ENCODE results near the gene MAP2K6.

Gene MAP2K6

DNA sequence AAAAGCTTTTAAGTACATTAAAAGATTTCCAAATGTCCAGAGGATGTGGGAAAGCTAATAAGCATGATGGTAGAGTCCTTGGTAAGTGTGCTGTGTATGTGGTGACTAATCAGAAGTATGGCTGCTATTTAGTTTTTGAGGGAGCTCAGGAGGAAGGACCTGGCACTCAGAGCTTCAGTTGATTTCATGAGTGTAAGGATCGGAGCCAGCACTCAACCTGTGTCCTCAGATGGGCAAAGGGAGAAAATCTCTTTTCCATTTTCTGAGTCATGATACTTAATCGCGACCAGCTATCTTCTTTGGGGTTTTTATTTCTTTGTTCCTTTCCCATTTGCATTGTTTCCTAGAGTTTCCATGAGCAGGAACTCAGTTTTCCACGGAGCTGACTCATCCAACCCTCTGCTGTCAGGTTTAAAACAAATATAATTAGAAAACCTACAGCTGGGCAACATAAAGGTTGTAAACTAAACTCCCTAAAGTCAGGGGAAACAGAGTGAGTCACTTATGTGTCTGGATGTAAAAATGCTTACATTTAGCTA lies 125.4 kb downstream of the MAP2K6 start:
- DNase-seq, result no peak

DNA sequence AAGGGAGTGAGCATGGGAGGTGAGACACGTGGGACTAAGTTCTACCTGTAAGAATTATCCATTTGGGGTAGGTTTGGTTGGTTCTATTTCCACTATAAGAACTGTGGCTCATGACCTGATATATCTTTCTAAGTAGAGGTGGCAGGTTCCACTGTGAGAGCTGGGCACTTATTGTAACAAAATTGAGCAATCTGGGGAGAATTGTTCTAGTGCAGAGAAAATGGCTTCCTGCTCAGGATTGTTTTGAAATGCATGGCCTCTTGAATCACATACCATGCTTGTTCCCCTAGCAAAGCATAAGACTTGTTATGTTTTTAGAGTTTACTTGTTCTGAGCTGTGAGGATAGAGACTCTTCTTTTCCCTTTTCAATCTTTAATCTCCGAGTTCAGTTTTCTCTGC lies 125.9 kb downstream of the MAP2K6 start:
- DNase-seq, result no peak

GRCh38 chr17:69547230-69547629 lies 132.7 kb downstream of the MAP2K6 start:
- DNase-seq, result no peak

- DNase-seq, result no peak
These were observed 133.4 kb downstream of the MAP2K6 start for GRCh38 chr17:69547947-69548346.

GRCh38 chr17:69551212-69552010 lies 136.9 kb downstream of the MAP2K6 start:
- DNase-seq, result no peak

GRCh38 chr17:69552986-69553667 lies 138.6 kb downstream of the MAP2K6 start:
- no peak for DNase-seq

DNA sequence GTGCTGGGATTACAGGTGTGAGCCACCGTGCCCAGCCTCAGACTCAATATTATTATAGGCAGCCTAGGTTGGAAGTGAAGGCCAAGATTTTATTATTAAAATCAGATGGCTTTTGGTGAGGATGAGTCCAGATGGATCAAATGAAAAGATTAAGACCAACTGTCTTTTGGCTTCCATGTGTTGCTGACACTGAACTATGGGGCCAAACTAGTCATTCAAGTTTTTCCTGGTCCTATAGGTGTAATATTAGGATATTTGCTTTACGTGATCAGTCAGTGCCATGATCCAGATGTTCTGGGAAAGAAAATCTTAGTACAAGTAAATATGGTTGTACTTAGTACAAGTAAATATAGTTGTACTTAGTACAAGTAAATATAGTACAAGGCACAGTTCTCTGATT lies 140.6 kb downstream of the MAP2K6 start:
- DNase-seq, result no peak

DNA sequence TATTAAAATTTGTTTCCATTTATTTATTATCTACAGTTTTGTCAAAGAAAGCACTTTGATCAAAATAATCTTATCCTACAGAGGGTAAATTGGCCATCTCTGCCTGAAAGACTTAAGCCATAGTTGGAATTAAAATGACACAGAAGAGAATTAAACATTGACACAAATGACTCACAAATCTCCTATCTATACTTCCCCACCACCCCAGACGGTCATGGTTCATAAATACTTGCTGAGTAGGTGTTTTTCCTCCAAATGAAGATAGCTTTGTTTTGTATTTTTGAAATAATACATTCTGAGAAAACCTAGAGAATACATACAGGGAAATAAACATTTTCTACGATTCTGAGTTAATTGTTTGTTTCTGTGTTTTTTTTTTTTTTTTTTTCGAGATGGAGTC lies 142.8 kb downstream of the MAP2K6 start:
- no peak for DNase-seq

DNA sequence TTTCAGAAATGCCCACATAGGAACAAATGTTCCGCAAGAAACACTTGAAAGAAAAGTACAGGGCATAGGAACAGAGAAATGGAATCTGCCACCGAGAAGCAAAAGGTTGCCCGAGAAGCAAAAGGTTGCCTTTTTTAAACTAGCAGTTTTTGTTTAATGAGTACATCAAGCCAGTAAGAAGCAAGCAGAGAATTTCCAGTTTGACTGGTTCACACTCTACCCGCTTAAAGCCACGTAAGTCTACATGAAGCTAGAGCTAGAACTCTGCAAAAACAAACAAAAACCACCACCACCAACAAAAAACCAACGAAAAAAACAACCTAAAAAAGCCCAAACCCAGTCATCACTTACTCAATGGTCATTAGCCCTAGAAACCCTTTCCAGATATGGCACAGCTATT lies 144.3 kb downstream of the MAP2K6 start:
- no peak for DNase-seq

GRCh38 chr17:69560987-69561441 lies 146.5 kb downstream of the MAP2K6 start:
- no peak for DNase-seq

- no peak for DNase-seq
These were observed 147.0 kb downstream of the MAP2K6 start for GRCh38 chr17:69561462-69561861.

- no peak for DNase-seq
These were observed 150.9 kb downstream of the MAP2K6 start for GRCh38 chr17:69565447-69565846.

- DNase-seq, result no peak
These were observed 152.6 kb downstream of the MAP2K6 start for GRCh38 chr17:69567130-69567529.

DNA sequence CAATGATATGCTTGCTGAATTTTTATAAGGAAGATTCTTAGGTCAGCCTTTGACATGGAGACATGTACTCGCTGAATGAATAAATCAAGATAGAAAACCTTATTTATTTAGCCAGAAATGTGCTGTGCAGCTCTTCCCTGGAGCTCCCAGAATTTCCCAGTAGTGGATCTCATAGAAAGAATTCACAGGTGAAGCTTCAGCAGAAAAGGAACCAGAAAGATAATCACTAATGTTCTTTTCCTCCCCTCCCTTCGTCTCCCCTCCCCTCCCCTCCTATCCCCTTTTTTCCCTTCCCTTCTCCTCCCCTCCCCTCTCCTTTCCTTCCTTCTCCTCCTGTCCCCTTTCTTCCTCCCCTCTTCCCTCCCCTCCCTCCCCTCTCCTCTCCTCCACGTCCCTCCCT lies 158.2 kb downstream of the MAP2K6 start:
- no peak for DNase-seq

DNA sequence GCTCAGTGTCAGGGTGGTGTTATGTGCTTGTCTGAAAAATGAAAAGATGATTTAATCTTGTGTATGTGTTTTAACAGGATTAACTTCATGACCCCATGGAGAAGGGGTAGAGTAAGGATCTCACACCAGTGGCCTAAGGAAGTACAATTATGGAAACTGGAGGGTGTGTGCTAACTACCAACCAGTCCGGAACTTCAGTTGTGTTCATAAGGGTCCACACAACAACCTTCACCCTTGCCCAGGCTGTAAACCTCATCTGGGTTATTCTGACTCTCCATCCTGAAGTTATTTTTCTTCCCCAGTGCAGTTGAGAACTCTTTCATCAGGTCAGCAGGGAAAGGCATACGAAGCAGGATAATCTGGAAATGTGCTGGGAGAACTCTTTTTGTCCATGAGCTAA lies 158.9 kb downstream of the MAP2K6 start:
- no peak for DNase-seq

DNA sequence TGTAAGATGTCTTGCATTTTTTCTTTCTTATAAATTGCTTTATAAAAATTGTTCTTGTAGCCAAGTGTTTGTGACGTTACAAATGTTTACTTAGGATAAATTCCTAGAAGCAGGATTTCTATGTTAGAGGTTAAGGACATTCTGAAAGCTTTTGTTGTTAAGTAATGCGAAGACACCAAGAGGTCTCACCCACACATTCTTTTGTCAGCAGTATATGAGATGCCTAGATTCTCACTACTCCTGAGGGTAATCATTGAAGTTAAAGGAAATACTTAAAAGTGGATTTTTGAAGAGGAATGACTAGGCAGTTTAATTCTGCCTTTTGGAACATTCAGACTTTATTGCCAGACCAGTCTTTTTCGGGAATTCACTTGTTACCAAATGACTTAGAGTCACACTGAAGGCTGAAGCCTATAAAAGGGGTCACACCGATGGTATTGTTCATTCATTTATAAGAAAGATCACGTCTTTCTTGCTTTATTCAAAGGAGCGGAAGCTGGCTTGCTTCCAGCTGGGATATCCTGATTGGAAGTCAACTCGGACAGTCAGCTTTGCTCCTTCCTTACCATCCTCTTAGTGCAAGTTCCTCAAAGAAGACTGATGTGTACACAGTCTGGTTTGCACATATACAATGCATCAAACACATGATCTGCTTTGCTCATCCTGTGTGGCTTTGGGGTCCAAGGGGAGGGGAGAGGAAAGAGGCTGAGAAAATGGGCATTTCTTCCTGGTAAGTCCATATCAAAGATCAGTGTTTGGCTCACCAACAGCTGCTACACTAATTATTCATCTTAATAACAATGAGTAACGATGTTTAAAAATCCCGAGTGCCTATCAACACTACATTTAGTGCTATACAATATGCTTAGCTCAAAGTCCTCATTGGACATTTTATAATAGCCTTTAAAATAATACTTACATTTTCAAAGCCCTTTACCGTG lies 160.0 kb downstream of the MAP2K6 start:
- no peak for DNase-seq

DNA sequence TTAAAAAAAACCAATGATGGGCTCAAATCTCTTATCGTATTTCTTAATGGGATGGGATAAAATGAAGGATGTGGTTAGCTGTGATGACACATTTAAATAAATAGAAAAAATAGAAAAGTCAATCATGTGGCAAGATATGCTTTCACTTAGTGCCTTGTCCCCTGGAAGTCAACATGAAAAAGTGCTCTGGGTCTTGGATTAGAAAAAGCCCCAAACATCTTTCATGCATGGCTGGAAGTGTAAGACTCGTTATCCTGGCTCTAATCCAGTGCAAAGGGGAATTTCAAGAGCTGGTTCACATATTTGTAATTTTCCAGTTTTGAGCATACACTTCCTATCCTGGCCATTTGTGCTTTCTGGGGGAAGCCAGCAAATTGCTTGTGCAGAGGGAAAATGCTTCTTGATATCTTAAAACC lies 160.9 kb downstream of the MAP2K6 start:
- no peak for DNase-seq

GRCh38 chr17:69577098-69577497 lies 162.6 kb downstream of the MAP2K6 start:
- no peak for DNase-seq

GRCh38 chr17:69578385-69578936 lies 164.0 kb downstream of the MAP2K6 start:
- no peak for DNase-seq

DNA sequence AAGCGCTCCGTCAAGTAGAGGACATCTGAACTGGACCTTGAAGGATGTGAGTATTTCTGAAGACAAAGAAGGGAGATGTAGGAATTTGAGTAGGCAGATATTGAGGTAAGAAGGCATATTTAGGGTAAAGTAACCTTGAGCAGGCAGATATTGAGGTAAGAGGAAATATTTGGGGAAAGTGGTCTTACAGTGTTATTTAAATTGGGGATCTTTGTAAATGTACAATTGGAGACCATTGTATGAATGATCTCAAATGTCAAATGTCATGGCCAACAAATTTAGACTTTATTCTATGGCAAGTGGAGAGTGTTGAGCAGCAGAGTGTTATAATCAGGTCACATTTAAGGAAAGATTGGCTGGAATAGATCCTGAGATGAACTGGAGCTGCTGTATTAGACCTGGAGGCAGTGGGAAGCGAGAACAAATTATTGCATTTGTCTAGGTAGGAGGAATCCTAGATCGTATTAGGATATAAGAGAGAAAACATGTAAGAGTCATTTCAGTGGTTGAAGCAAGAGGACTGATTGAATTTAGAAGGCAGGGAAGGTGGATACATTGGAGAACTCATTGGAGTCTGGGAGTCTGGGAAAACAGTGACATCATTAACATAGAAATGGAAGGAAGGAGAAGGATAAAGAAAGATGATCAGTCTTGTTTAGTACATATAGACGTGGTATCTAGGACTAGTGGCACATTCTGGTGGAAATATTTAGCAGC lies 165.6 kb downstream of the MAP2K6 start:
- DNase-seq, result no peak

DNA sequence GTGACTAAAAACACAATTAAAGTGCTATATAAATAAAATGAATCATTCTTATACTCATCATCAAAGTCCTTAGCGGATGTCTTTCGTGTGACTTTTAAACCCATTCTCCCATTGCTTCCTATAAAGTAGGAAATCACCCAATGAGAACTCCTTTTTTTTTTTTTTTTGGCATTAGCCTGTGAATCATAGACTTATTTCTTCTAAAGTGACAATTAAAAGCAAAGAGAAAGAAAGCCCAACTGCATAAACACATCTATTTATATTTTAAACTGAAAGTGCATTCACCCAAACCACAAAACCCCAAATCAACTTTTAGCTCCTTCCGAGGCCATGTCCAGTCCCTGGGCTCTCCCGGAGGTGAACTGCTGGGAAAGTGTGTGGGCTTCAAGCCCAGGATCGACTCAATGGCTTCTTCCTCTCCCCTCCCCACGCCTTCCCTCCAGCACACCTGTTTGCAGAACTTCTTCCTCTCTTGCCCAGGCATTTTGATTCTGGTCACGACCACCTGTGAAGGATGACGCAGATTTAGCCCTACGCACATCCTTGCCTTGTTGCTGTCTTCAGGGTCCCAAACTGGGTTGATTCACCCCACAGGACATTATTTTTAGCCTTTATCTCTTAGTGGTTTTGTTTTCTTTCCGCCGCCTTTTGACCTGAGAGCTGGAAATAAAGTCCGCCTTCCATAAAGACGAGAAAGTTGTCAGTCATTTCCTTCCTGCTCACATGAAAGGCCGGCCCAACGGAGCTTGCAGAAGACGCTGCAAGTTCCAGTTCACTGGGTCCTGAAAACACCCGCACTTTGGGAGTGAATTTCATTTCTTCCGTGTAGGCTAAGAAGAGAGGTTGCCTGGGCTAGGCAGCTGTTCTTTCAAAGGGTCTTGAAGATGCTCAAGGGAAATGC lies 166.8 kb downstream of the MAP2K6 start:
- no peak for DNase-seq
